Body of pancreas (tissue), 4 donors: Measurements from ENCODE around the gene CEACAM19. TPM values are rescaled to one million over a fixed set of nuclear protein-coding genes. Genes with fewer than 3 reads are reported as not detected.
"Not testable (repeated sequence)": the region's sequence is repeated elsewhere in the genome, so short reads cannot be mapped to it uniquely, and the experiment has no call there.

Experiments
- ATAC-seq: fragments of 150-250 bp; one replicate; pipeline ENCODE4 v1.9.1; 2016
- DNase-seq, 4 donors: peaks; one replicate each; pipeline ENCODE4 v3.0.0-alpha.2; 2019
- H3K27ac ChIP-seq, 4 donors: fragments of 200-600 bp; sonication (generic); 1 replicate in 3 of 4; 2 replicates in 1 of 4; pipeline versions ENCODE4 v1.5.1 to v1.6.1; 2016 to 2019; ENCODE audit warnings: mild to moderate bottlenecking in 1 of 4, mixed read lengths in 1 of 4, moderate library complexity in 1 of 4
- H3K27me3 ChIP-seq, 2 donors: fragments of 200-600 bp; sonication (generic); one replicate each; pipeline ENCODE4 v1.6.0; 2016; ENCODE audit warnings: mild to moderate bottlenecking in 1 of 2
- H3K36me3 ChIP-seq, 2 donors: fragments of 200-600 bp; sonication (generic); replicated peaks in 1 of 2; 2 replicates each; pipeline ENCODE4 v1.5.1; 2016; ENCODE audit warnings: low read depth in 2 of 2; ENCODE audit not compliant: insufficient read depth in 1 of 2
- H3K4me1 ChIP-seq: fragments of 200-600 bp; sonication (generic); one replicate; pipeline ENCODE4 v1.6.0; 2016
- H3K4me3 ChIP-seq, 2 donors: fragments of 200-600 bp; sonication (generic); 1 replicate in 1 of 2; 2 replicates in 1 of 2; pipeline ENCODE4 v1.5.1; 2016 to 2019
- H3K9me3 ChIP-seq, 3 donors: fragments of 200-600 bp; sonication (generic); 1 replicate in 2 of 3; 2 replicates in 1 of 3; pipeline ENCODE4 v1.5.1; 2016
- CTCF ChIP-seq, 7 experiments: fragments of 450-650 bp in 4 of 7; fragments of 200-600 bp in 3 of 7; sonication (generic) in 3 of 7; IDR thresholded peaks; one replicate each; pipeline ENCODE4 v1.5.1; 2016 to 2019; ENCODE audit warnings: antibody characterized with exemption in 7 of 7
- POLR2A ChIP-seq, 3 donors: fragments of 450-650 bp; IDR thresholded peaks; one replicate each; pipeline ENCODE4 v1.6.1; 2016; ENCODE audit warnings: antibody characterized with exemption in 3 of 3, mild to moderate bottlenecking in 2 of 3
- WGBS, 2 donors: methylation state at CpG; one replicate each; pipeline ENCODE4 v1.1.5; 2017; 5-methylcytosine and 5-hydroxymethylcytosine counted together
- intact Hi-C: fragments of 100-400 bp; cut with DNase I; formaldehyde crosslinking; loops from one replicate; pipeline ENCODE4 v1.15.1; 2023
- total RNA-seq, 2 donors: library from RNA; depleted of rRNA; stranded (reverse); fragments of >200 nt; gene quantifications; one replicate each; pipeline ENCODE4 v1.1.0, GENCODE V29; 2016

The CEACAM19 gene
- total RNA-seq, 2 donors from 2014 or later = 3.9 to 5.3 TPM

GRCh38 chr19:44683434-44684210 is 12.3 kb downstream of the CEACAM19 start:
- Histone ChIP-seq H3K27me3 (no peaks in the 10 kb centered on the region), H3K4me1 (peaks cover 16% of the 10 kb centered on the region), H3K4me3 (no peak overlapping the region), H3K9me3 (no peaks in the 10 kb centered on the region), H3K27ac (peak overlapping the region in 2 of 4 donors; percentile 8 to 60), H3K36me3 (no peaks in the 10 kb centered on the region)
- WGBS, 2 donors = 59 to 72% methylated on average over 8 to 9 of the region's 9 CpGs
- DNase-seq (peak in 3 of 4 donors; percentile 70 to 91 (median 74)), ATAC-seq (peak; percentile 57)
- intact Hi-C loops = no loop called here
- TF ChIP-seq CTCF (IDR thresholded peaks at IDR 0.05) (no peak), POLR2A (IDR thresholded peaks at IDR 0.05) (no peak)

- H3K27ac ChIP-seq, H3K4me3 ChIP-seq, DNase-seq, H3K27me3 ChIP-seq, ATAC-seq, H3K36me3 ChIP-seq, intact Hi-C loops, H3K9me3 ChIP-seq: not testable (repeated sequence)
- peaks cover 21% of the 10 kb centered on the region for H3K4me1 ChIP-seq
- WGBS, 2 donors = 80 to 96% methylated on average over 3 of the region's 3 CpGs
Measured at GRCh38 chr19:44684396-44684795, 13.1 kb downstream of the CEACAM19 start.

- Histone ChIP-seq H3K36me3 (no peaks in the 10 kb centered on the region), H3K27ac (peak overlapping the region in 2 of 4 donors; percentile 49 to 67), H3K4me3 (no peak overlapping the region), H3K9me3 (no peaks in the 10 kb centered on the region), H3K27me3 (no peaks in the 10 kb centered on the region), H3K4me1 (peaks cover 28% of the 10 kb centered on the region)
- intact Hi-C loops = no loop called here
- WGBS, 2 donors = 61 to 67% methylated on average over 23 to 25 of the region's 25 CpGs
- TF ChIP-seq POLR2A (IDR thresholded peaks at IDR 0.05) (no peak), CTCF (IDR thresholded peaks at IDR 0.05) (no peak)
- ATAC-seq = peak; percentile 25
- peak in 2 of 4 donors; percentile 46 to 69 for DNase-seq
Measured at GRCh38 chr19:44684892-44685863, 13.9 kb downstream of the CEACAM19 start.

GRCh38 chr19:44685877-44686276 is 14.6 kb downstream of the CEACAM19 start:
- TF ChIP-seq POLR2A (IDR thresholded peaks at IDR 0.05) (no peak), CTCF (IDR thresholded peaks at IDR 0.05) (no peak)
- no peak overlapping the region for H3K4me3 ChIP-seq

GRCh38 chr19:44686896-44687295 is 15.6 kb downstream of the CEACAM19 start:
- Histone ChIP-seq H3K27ac (no peak overlapping the region), H3K4me1 (peaks cover 45% of the 10 kb centered on the region), H3K4me3 (no peak overlapping the region), H3K9me3 (no peaks in the 10 kb centered on the region), H3K36me3 (no peaks in the 10 kb centered on the region), H3K27me3 (no peaks in the 10 kb centered on the region)
- intact Hi-C loops = no loop called here
- TF ChIP-seq POLR2A (IDR thresholded peaks at IDR 0.05) (no peak), CTCF (IDR thresholded peaks at IDR 0.05) (no peak)
- DNase-seq (no peak), ATAC-seq (no peak)
- WGBS, 2 donors = 70 to 85% methylated on average over 4 of the region's 4 CpGs

More at GRCh38 chr19:44685877-44686276, 14.6 kb downstream of the CEACAM19 start:
- H3K9me3 ChIP-seq = no peaks in the 10 kb centered on the region
- no peak for DNase-seq
- intact Hi-C loops = no loop called here
- H3K27ac ChIP-seq = peak overlapping the region in 1 of 4 donors; percentile 49
- H3K4me1 ChIP-seq = peaks cover 35% of the 10 kb centered on the region
- ATAC-seq = no peak
- no peaks in the 10 kb centered on the region for H3K27me3 ChIP-seq
- 78 to 89% methylated on average over 4 of the region's 4 CpGs for WGBS, 2 donors
- H3K36me3 ChIP-seq = no peaks in the 10 kb centered on the region
